Measurements from ENCODE around the gene GPD1L.
"Not testable (repeated sequence)": the region's sequence is repeated elsewhere in the genome, so short reads cannot be mapped to it uniquely, and the experiment has no call there.

GPD1L gene

GRCh38 chr3:32106132-32106928 is at the start of gene GPD1L:
GPD1L (plus strand) TSS chr3:32106620; CDS start chr3:32106712, 92 bp downstream.
- peak; percentile 76 to 96 for DNase-seq

DNA sequence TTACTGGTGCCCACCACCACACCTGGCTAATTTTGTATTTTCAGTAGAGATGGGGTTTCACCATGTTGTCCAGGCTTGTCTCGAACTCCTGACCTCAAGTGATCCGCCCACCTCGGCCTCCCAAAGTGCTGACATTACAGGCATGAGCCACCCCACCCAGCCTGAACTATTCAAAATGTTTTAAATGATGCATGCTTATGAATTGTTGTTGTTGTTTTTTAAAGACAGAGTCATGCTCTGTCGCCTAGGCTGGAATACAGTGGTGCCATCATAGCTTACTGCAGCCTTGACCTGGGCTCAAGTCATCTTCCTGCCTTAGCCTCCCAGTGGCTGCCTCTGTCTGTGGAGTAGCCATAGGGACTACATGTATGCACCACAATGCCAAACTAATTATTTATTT is 48.0 kb upstream of the GPD1L start:
- DNase-seq, result not testable (repeated sequence)

- no peak for DNase-seq
Observed at GRCh38 chr3:32062950-32063582, 43.4 kb upstream of the GPD1L start.

- DNase-seq, result no peak
Observed at GRCh38 chr3:32066686-32067085, 39.7 kb upstream of the GPD1L start.

GRCh38 chr3:32074194-32074593 is 32.2 kb upstream of the GPD1L start:
- DNase-seq, result not testable (repeated sequence)

DNA sequence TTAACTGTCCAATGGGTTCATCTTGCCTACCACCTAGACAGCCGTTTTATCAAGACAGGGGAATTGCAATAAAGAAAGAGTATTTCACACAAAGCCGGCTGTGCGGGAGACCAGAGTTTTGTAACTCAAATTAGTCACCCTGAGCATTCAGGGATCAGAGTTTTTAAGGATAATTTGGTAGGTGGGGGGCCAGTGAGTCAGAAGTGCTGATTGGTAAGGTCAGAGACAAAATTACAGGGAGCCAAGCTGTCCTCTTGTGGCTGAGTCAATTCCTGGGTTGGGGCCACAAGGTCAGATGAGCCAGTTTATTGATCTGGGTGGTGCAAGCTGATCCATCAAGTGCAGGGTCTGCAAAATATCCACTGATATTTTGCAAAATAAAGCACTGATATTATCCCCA is 29.9 kb upstream of the GPD1L start:
- DNase-seq, result no peak

DNA sequence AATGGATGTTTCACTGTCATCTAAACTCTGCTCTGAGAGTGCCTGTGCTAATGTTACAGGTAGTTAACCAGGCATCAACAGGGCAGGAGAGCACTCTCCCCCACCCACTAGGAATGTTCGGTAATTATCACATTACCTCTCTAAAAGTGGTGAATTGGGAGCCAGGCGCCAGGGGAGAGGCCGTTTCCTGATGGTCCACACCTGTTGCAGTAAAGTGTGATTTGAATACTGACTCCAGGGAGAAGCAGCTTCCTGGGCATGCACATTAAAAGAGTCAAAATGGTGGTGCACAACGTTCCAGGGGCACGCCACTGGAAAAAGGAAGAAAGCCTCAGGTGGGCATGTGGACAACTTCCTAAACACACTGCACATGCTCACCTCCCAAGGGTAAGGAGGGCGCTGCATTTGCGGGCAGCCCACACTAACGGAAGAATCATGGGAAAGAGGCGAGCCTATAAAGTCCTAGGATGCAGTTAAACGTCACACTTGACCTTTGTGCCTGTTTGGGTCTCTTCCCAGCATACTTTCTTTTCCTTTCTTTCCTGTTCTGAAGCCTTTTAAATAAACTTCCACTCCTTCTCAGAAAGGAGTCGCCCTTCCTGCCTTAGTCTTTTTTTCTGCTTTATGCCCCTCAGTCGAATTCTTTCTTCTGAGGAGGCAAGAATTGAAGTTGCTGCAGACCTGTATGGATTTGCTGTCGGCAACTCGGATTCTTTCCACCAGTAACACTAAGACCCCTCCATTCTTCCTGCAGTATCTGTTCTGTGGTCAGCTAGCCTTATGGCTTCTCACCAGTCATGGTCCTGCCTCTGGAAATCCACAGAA is 28.9 kb upstream of the GPD1L start:
- peak; percentile 45 to 81 for DNase-seq

DNA sequence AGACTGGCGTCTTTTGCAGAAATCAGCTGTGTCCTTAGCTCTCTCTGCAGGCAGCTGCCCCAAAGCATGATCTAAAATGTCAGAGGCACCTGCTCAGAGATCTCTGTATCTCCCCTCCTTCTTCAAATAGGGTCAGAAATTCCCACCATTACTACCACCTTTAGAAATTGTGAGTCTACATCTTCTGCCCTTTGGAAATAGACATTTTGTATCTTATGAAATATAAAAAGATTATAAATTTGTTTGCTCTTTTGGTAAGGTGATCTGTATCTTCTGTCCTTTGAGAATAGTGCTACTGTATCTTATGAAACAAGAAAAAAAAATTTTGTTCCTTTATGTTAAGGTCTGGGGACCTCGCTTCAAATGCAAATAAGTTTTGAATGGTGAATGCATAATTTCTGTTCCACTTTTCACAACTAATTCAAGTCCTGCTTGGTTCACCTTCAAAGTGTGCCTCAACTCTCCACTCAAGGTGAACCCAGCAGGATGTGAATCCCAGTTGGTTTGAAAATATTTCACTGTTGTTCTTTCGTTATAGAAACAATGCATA is 28.3 kb upstream of the GPD1L start:
- DNase-seq, result peak in 1 of 2 experiments; percentile 28

GRCh38 chr3:32078864-32079263 is 27.6 kb upstream of the GPD1L start:
- DNase-seq, result no peak

- DNase-seq, result no peak
Observed at GRCh38 chr3:32082721-32083120, 23.7 kb upstream of the GPD1L start.

DNA sequence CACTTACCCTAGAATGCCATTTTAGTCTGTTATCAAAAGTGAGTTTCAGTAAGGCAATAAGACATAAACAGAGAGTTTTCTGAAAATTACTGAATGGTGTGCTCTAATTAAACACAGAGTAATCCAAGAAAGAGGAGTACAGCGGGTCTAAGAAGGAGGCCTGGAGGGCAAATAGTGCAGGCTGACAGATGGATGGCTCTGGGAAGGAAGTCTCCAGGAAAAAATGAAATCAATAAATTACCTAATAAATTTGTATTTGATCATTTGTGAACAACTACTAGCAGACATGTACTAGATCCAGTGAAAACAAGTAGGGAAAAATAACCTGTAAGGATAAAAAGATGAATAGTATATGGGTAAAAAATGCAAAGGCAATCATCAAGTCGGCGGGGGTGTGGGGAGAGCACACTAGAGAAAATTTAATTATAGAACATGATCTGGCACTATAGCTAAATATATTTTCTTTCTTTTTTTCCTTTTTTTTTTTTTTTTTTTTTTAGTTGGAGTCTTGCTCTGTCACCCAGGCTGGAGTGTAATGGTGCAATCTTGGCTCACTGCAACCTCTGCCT is 22.6 kb upstream of the GPD1L start:
- no peak for DNase-seq

DNA sequence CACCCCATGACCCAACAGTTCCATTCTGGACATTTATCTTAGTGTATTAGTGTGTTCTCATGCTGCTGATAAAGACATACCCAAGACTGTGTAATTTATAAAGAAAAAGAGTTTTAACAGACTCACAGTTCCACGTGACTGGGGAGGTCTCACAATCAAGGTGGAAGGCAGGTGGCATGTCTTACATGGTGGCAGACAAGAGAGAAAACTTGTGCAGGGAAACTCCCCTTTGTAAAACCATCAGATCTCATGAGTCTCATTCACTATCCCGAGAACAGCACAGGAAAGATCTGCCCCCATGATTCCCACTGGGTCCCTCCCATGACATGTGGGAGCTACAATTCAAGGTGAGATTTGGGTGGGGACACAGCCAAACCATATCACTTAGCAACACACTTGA is 21.6 kb upstream of the GPD1L start:
- DNase-seq, result no peak

DNA sequence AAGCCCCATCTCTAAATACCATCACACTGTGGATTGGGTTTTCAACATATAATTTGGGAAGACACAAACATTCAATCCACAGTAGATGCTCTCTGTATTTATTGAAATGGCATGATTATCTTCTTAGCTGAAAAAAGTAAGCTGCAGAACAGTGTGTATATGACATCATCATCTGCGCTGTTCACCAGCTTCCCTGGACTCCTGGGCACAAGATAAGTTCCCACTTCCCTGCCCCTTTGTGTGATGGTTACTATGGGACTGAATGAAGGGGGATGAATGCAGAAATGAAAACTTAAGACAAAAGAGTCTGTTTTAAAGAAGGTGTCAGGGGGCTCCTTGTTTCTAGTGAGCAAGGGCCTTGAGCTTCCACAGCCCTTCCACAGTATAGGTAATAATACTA is 20.0 kb upstream of the GPD1L start:
- no peak for DNase-seq

DNA sequence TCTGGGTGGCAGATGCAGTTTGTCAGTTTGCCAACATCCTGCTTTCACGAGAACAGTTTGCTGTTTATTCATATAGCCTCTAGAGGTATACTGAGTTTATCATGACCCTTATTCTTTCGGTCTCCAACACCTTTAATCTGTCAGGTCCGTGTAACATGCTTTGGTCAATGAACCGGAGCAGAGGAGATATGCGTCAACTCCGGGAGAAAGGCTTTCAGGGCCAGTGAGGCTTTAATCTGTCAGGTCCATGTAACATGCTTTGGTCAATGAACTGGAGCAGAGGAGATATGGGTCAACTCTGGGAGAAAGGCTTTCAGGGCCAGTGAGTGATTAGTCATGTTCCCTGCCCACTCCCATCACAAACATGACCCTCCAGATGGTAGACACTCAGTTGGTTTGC is 16.9 kb upstream of the GPD1L start:
- no peak for DNase-seq

- no peak for DNase-seq
Observed at GRCh38 chr3:32093204-32093603, 13.2 kb upstream of the GPD1L start.

GRCh38 chr3:32095431-32095830 is 11.0 kb upstream of the GPD1L start:
- no peak for DNase-seq

DNA sequence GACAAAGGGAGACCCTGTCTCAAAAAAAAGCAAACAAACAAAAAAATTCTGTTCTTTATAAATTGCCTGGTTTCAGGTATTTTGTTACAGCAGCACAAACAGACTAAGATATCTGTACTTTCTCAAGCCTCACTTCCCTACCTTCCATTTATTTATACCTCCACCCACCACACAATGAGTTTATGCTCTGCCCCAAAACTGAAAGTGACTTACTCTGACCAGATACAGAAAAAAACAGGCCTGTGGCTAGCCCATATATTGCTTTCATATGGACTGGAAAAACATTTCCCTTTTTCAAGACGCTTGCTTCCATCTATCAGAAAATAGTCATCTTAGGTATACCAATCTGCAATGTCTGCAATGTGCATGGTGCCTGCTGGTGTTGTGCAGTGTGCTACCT is 8.7 kb upstream of the GPD1L start:
- DNase-seq, result no peak

DNA sequence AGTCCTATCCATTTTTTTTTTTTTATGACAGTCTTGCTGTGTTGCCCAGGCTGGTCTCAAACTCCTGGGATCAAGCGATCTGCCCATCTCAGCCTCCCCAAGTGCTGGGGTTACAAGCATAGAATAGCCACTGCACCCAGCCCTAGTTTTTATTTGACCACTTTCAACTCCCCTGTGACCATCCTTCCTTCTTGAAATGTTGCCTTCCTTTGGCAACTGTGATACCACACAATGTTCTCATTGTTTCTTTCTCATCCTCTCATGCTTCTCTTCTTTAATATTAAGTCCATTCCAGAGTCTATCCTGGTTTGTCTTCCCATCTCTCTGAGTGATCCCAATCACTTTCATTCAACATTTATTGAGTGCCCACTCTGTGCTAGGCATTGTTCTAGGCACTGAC is 7.9 kb upstream of the GPD1L start:
- DNase-seq, result no peak

DNA sequence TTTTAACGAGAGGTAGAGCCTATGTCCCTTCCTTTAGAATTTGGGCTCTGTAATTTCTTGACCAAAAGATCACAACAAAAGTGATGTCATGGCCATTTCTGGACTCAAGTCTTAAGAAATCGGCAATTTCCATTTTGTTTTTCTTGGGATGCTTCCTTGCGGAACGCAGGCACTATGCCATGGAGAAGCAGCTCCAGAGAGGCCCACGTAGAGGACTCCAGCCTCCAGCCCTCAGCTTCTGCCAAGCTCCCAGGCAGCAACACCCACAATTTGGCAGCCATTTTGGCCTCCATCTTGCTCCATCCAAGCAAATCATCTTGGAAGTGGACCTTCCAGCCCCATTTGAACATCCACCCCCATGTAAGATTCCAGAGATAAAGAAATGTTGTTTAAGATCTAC is 6.0 kb upstream of the GPD1L start:
- DNase-seq, result no peak

GRCh38 chr3:32102289-32102688 is 4.1 kb upstream of the GPD1L start:
- no peak for DNase-seq

DNA sequence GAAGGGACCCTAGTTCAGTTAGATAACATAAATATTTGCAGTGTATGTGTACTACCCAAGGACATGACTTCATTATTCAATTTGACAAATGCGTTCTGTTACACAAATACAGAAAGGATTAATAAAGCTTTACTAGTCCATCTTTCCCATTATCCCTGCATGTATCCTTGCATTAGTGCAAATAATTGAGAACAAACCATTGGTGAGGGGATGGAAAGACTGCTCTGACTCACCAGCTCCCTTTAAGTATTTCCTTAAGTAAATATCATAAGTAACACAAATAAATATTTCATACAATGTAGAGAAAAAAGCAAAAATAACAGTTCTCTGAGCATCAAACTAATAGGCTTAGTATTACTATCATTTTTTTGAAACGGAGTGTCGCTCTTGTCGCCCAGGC is 1.9 kb upstream of the GPD1L start:
- no peak for DNase-seq

GRCh38 chr3:32105291-32106131 is 909 bp upstream of the GPD1L start:
- no peak for DNase-seq

Measured in NCI-H526 (cell line).